Effector memory CD4-positive, alpha-beta T cell (primary cell): ENCODE results near the gene ANKRD66.

ENCODE experiments used
- DNase-seq, 3 donors: peaks; one replicate each; pipeline ENCODE4 v3.0.0-alpha.2; 2020
- H3K27ac ChIP-seq: 2 replicates; pipeline ENCODE4 v1.7.0; 2013; ENCODE audit warnings: mild to moderate bottlenecking, low read length, moderate library complexity; ENCODE audit not compliant: insufficient read depth, poor library complexity, severe bottlenecking
- H3K27me3 ChIP-seq: replicated peaks from 2 replicates; pipeline ENCODE4 v1.7.0; 2013; ENCODE audit warnings: mild to moderate bottlenecking, low read length; ENCODE audit not compliant: insufficient read depth, control insufficient read depth, poor library complexity, severe bottlenecking
- H3K36me3 ChIP-seq: 2 replicates; pipeline ENCODE4 v1.7.0; 2013; ENCODE audit warnings: mild to moderate bottlenecking, low read length, moderate library complexity; ENCODE audit not compliant: control insufficient read depth, insufficient read depth
- H3K4me1 ChIP-seq: 2 replicates; pipeline ENCODE4 v1.7.0; 2013; ENCODE audit warnings: low read length, mild to moderate bottlenecking; ENCODE audit not compliant: control insufficient read depth, insufficient read depth, poor library complexity, severe bottlenecking
- H3K4me3 ChIP-seq: 2 replicates; pipeline ENCODE4 v1.7.0; 2013; ENCODE audit warnings: low read length, low read depth, mild to moderate bottlenecking; ENCODE audit not compliant: insufficient read depth, poor library complexity, severe bottlenecking
- H3K9me3 ChIP-seq: 2 replicates; pipeline ENCODE4 v1.7.0; 2013; ENCODE audit warnings: mild to moderate bottlenecking, low read length, moderate library complexity; ENCODE audit not compliant: control insufficient read depth

The ANKRD66 gene

GRCh38 chr6:46799657-46800056, 52.9 kb downstream of the ANKRD66 start:
- Histone ChIP-seq H3K27ac (no peak overlapping the region), H3K36me3 (no peaks in the 10 kb centered on the region), H3K27me3 (no peaks in the 10 kb centered on the region), H3K4me1 (no peaks in the 10 kb centered on the region), H3K9me3 (no peaks in the 10 kb centered on the region), H3K4me3 (no peak overlapping the region)
- no peak for DNase-seq

DNA sequence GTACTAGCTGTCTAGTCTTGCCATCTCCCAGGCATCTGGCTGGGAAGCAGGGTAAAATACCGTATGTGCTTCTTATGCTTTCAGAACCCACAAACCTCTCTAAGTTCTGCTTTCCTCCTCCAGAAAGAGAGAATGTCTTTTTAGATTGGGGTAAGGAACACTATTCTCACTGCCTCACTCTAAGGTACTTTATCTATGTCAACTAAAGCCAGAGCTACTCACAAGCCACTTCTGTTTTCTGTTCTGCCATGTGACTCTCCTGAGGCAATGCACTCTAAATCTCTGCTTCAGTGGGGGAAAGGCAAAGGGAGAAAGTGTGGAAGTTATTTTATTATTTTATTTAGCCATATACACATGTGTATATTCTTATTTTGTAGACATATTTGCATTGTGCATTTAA, 62.1 kb downstream of the ANKRD66 start:
- DNase-seq = no peak
- H3K9me3 ChIP-seq = no peaks in the 10 kb centered on the region
- H3K27me3 ChIP-seq = peaks cover 2% of the 10 kb centered on the region
- H3K4me3 ChIP-seq = no peak overlapping the region
- no peaks in the 10 kb centered on the region for H3K4me1 ChIP-seq
- H3K27ac ChIP-seq = no peak overlapping the region
- no peaks in the 10 kb centered on the region for H3K36me3 ChIP-seq
